Neural progenitor cell (in vitro differentiated cells): ENCODE measurements around the gene TNFRSF9.

Experiments
- EZH2 ChIP-seq: fragments of 200-600 bp; sonication (generic); IDR thresholded peaks from 2 replicates; pipeline ENCODE4 v1.6.1; 2017; ENCODE audit warnings: antibody characterized with exemption, mild to moderate bottlenecking, moderate library complexity
- TF ChIP-seq, protein P1 (sequence below): fragments of 200-600 bp; sonication (generic); IDR thresholded peaks from 2 replicates; pipeline ENCODE4 v1.5.1; 2017; ENCODE audit warnings: antibody characterized with exemption, mild to moderate bottlenecking

GRCh38 chr1:7961216-7962013, 20.8 kb upstream of the TNFRSF9 start, which contains the start of gene PARK7:
- TF ChIP-seq, protein P1, sequence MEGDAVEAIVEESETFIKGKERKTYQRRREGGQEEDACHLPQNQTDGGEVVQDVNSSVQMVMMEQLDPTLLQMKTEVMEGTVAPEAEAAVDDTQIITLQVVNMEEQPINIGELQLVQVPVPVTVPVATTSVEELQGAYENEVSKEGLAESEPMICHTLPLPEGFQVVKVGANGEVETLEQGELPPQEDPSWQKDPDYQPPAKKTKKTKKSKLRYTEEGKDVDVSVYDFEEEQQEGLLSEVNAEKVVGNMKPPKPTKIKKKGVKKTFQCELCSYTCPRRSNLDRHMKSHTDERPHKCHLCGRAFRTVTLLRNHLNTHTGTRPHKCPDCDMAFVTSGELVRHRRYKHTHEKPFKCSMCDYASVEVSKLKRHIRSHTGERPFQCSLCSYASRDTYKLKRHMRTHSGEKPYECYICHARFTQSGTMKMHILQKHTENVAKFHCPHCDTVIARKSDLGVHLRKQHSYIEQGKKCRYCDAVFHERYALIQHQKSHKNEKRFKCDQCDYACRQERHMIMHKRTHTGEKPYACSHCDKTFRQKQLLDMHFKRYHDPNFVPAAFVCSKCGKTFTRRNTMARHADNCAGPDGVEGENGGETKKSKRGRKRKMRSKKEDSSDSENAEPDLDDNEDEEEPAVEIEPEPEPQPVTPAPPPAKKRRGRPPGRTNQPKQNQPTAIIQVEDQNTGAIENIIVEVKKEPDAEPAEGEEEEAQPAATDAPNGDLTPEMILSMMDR, result peak; percentile 45
- no peak for TF ChIP-seq EZH2
